GM23338 (cell line): ENCODE results near the gene SLC15A4. TPM values are rescaled to one million over a fixed set of nuclear protein-coding genes. Genes with fewer than 3 reads are reported as not detected.

Source experiments
- ATAC-seq: fragments of 200-7000 bp; cut with Tn5 transposase; 3 replicates; pipeline ENCODE4 v1.9.1; 2020
- DNase-seq: peaks from one replicate; pipeline ENCODE4 v3.0.0-alpha.2; 2015; ENCODE audit warnings: low spot score
- H2AFZ ChIP-seq: fragments of 200-600 bp; sonication (generic); 2 replicates; pipeline ENCODE4 v1.8.0; 2016; ENCODE audit warnings: antibody characterized with exemption, mild to moderate bottlenecking, moderate library complexity
- H3F3A ChIP-seq: fragments of 200-600 bp; sonication (generic); replicated peaks from 2 replicates; pipeline ENCODE4 v1.8.0; 2017; ENCODE audit warnings: antibody characterized with exemption, mixed run types, low read depth
- H3K27ac ChIP-seq: fragments of 200-600 bp; sonication (generic); 2 replicates; pipeline ENCODE4 v1.6.1; 2016; ENCODE audit warnings: low read depth
- H3K27me3 ChIP-seq: fragments of 200-600 bp; sonication (generic); 2 replicates; pipeline ENCODE4 v1.8.0; 2016; ENCODE audit warnings: mild to moderate bottlenecking, mixed run types, moderate library complexity; ENCODE audit not compliant: insufficient read depth
- H3K36me3 ChIP-seq: fragments of 200-600 bp; sonication (generic); 2 replicates; pipeline ENCODE4 v1.8.0; 2016; ENCODE audit warnings: mild to moderate bottlenecking; ENCODE audit not compliant: insufficient read depth
- H3K4me1 ChIP-seq: fragments of 200-600 bp; sonication (generic); 2 replicates; pipeline ENCODE4 v1.8.0; 2016; ENCODE audit warnings: mild to moderate bottlenecking, moderate library complexity; ENCODE audit not compliant: insufficient read depth
- H3K4me2 ChIP-seq: fragments of 200-600 bp; sonication (generic); 2 replicates; pipeline ENCODE4 v1.7.1; 2017; ENCODE audit warnings: mixed run types
- H3K4me3 ChIP-seq: fragments of 200-600 bp; sonication (generic); 2 replicates; pipeline ENCODE4 v1.6.1; 2016; ENCODE audit warnings: mixed run types
- H3K79me2 ChIP-seq: fragments of 200-600 bp; sonication (generic); replicated peaks from 2 replicates; pipeline ENCODE4 v1.8.0; 2017; ENCODE audit warnings: mild to moderate bottlenecking; ENCODE audit not compliant: insufficient read depth
- H3K9me2 ChIP-seq: fragments of 200-600 bp; sonication (generic); 2 replicates; pipeline ENCODE4 v1.8.0; 2017; ENCODE audit not compliant: insufficient read depth
- H4K20me1 ChIP-seq: fragments of 200-600 bp; sonication (generic); replicated peaks from 2 replicates; pipeline ENCODE4 v1.8.0; 2017; ENCODE audit warnings: mild to moderate bottlenecking; ENCODE audit not compliant: insufficient read depth
- H3K27ac Mint-ChIP-seq: 2 replicates; pipeline ENCODE4 v1.8.0; 2020; ENCODE audit warnings: inconsistent platforms, mild to moderate bottlenecking, moderate library complexity, mixed read lengths
- H3K27me3 Mint-ChIP-seq: 3 replicates; pipeline ENCODE4 v1.8.0; 2022; ENCODE audit warnings: low read depth, mild to moderate bottlenecking, moderate library complexity, mixed read lengths, inconsistent platforms; ENCODE audit not compliant: insufficient read depth, poor library complexity
- H3K36me3 Mint-ChIP-seq: 3 replicates; pipeline ENCODE4 v1.8.0; 2021; ENCODE audit warnings: low read depth, mild to moderate bottlenecking, inconsistent platforms, moderate library complexity, mixed read lengths
- H3K4me1 Mint-ChIP-seq: 3 replicates; pipeline ENCODE4 v1.8.0; 2020; ENCODE audit warnings: mild to moderate bottlenecking, inconsistent platforms, mixed read lengths
- H3K4me3 Mint-ChIP-seq: 3 replicates; pipeline ENCODE4 v1.8.0; 2021; ENCODE audit warnings: moderate library complexity, mild to moderate bottlenecking, inconsistent platforms, mixed read lengths
- H3K9me3 Mint-ChIP-seq: 3 replicates; pipeline ENCODE4 v1.8.0; 2020; ENCODE audit warnings: moderate library complexity, mild to moderate bottlenecking, inconsistent platforms, mixed read lengths
- CREB1 ChIP-seq: fragments of 250-450 bp; sonication (Bioruptor Pico); IDR thresholded peaks from 2 replicates; pipeline ENCODE4 v1.5.0; 2020; ENCODE audit warnings: low read depth, mild to moderate bottlenecking, moderate library complexity
- EZH2 ChIP-seq: fragments of 200-600 bp; sonication (generic); IDR thresholded peaks from one replicate; pipeline ENCODE4 v1.8.0; 2017; ENCODE audit warnings: antibody characterized with exemption, mild to moderate bottlenecking, low read depth; ENCODE audit not compliant: unreplicated experiment
- EZH2phosphoT487 ChIP-seq: fragments of 200-600 bp; sonication (generic); IDR thresholded peaks from one replicate; pipeline ENCODE4 v1.8.1; 2018; ENCODE audit warnings: antibody characterized with exemption; ENCODE audit not compliant: unreplicated experiment
- JUNB ChIP-seq: IDR thresholded peaks from one replicate; pipeline ENCODE4 v1.6.1; 2016; ENCODE audit warnings: antibody characterized with exemption; ENCODE audit not compliant: unreplicated experiment
- POLR2AphosphoS5 ChIP-seq: IDR thresholded peaks from 2 replicates; pipeline ENCODE4 v1.6.1; 2016; ENCODE audit warnings: antibody characterized with exemption, low read depth
- ZNF114 ChIP-seq: fragments of 250-450 bp; sonication (Bioruptor Pico); IDR thresholded peaks from 2 replicates; pipeline ENCODE4 v1.5.0; 2020; ENCODE audit warnings: mild to moderate bottlenecking, moderate library complexity
- polyA plus RNA-seq: library from polyadenylated mRNA; unstranded; fragments of >200 nt; fragmentation: Nextera tagmentation; extraction: Ambion mirVana; gene quantifications from 2 replicates; pipeline ENCODE4 v1.2.1, GENCODE V29; 2016
- total RNA-seq: library from RNA; depleted of rRNA; stranded (reverse); fragments of >200 nt; shearing (Covaris generic); gene quantifications from 2 replicates; pipeline ENCODE4 v1.2.3, GENCODE V29; 2014
- TF ChIP-seq, protein P1 (sequence below): IDR thresholded peaks from one replicate; pipeline ENCODE4 v1.6.1; 2018; ENCODE audit warnings: antibody characterized with exemption; ENCODE audit not compliant: unreplicated experiment
- TF ChIP-seq, protein P2 (sequence below): IDR thresholded peaks from 2 replicates; pipeline ENCODE4 v1.6.1; 2016; ENCODE audit warnings: antibody characterized with exemption
- TF ChIP-seq, protein P3 (sequence below), 2 experiments: fragments of 200-600 bp in 1 of 2; sonication (generic) in 1 of 2; conservative IDR thresholded peaks; 2 replicates each; pipeline versions ENCODE4 v1.5.1 to v1.6.1; 2016 to 2017; ENCODE audit warnings: antibody characterized with exemption in 2 of 2, low read depth in 2 of 2, mild to moderate bottlenecking in 2 of 2, moderate library complexity in 1 of 2

Gene SLC15A4
- total and polyA plus RNA-seq, 2 experiments from 2014 or later, result 7.7 to 30.3 TPM

DNA sequence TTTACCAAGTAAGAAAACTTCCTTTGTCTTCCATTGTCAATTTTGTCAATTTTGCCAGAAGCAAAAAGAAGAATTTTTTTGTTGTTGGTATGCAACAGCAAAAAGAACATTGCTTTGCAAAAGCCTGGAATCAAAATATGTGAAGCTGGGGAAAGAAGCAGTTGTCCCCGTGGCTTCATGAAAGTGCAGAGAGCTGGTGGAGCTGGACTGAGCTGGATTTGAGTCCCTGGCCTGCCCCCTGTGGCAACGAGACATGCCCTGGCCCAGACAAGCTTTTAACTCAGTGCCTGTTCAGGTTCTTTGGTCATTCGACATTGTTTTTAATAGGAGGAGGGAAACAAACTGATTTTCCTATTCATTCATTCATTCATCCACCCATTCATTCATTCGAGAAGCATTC, 70.3 kb downstream of the SLC15A4 start (continued):
- TF ChIP-seq, protein P1, sequence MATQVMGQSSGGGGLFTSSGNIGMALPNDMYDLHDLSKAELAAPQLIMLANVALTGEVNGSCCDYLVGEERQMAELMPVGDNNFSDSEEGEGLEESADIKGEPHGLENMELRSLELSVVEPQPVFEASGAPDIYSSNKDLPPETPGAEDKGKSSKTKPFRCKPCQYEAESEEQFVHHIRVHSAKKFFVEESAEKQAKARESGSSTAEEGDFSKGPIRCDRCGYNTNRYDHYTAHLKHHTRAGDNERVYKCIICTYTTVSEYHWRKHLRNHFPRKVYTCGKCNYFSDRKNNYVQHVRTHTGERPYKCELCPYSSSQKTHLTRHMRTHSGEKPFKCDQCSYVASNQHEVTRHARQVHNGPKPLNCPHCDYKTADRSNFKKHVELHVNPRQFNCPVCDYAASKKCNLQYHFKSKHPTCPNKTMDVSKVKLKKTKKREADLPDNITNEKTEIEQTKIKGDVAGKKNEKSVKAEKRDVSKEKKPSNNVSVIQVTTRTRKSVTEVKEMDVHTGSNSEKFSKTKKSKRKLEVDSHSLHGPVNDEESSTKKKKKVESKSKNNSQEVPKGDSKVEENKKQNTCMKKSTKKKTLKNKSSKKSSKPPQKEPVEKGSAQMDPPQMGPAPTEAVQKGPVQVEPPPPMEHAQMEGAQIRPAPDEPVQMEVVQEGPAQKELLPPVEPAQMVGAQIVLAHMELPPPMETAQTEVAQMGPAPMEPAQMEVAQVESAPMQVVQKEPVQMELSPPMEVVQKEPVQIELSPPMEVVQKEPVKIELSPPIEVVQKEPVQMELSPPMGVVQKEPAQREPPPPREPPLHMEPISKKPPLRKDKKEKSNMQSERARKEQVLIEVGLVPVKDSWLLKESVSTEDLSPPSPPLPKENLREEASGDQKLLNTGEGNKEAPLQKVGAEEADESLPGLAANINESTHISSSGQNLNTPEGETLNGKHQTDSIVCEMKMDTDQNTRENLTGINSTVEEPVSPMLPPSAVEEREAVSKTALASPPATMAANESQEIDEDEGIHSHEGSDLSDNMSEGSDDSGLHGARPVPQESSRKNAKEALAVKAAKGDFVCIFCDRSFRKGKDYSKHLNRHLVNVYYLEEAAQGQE, result no peak
- TF ChIP-seq JUNB (no peak), CREB1 (CRISPR knock-in tag) (no peak), EZH2 (no peak)
- TF ChIP-seq, protein P2, sequence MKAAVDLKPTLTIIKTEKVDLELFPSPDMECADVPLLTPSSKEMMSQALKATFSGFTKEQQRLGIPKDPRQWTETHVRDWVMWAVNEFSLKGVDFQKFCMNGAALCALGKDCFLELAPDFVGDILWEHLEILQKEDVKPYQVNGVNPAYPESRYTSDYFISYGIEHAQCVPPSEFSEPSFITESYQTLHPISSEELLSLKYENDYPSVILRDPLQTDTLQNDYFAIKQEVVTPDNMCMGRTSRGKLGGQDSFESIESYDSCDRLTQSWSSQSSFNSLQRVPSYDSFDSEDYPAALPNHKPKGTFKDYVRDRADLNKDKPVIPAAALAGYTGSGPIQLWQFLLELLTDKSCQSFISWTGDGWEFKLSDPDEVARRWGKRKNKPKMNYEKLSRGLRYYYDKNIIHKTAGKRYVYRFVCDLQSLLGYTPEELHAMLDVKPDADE, result no peak

DNA sequence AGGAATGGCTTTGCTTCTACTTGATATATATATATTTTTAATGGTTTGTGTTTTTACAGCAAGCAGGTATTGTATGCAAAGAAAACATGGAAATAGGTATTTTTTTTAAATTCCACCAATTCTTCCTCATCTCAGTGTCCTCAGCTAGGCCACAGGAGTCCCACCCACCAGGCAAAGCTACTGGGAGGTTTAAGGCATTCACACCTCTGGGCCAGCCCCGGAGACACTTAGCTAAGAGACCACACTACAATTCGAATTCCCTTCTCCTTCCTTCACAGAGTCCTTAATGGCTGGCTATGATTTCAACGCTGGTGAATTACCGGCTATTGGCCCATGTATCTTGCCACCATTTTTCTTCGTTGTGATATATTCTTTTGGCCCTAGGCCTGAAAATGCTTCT, 71.4 kb downstream of the SLC15A4 start:
- H3K27ac Mint-ChIP-seq, result no peak overlapping the region
- H3K36me3 ChIP-seq, result no peaks in the 10 kb centered on the region
- H3K27me3 Mint-ChIP-seq, result no peaks in the 10 kb centered on the region
- DNase-seq (no peak), ATAC-seq (no peak)
- H3K4me2 ChIP-seq, result no peak overlapping the region
- H3F3A ChIP-seq, result no peaks in the 10 kb centered on the region
- no peaks in the 10 kb centered on the region for H3K4me1 ChIP-seq
- no peak overlapping the region for H3K27ac ChIP-seq
- no peak for TF ChIP-seq JUNB
- TF ChIP-seq EZH2phosphoT487, result no peak
- no peak for TF ChIP-seq ZNF114 (CRISPR knock-in tag)
- no peaks in the 10 kb centered on the region for H3K4me1 Mint-ChIP-seq
- peaks cover 35% of the 10 kb centered on the region; the same call in 2 of the 3 replicates for H3K36me3 Mint-ChIP-seq
- no peaks in the 10 kb centered on the region for H4K20me1 ChIP-seq
- no peaks in the 10 kb centered on the region for H3K79me2 ChIP-seq
- no peaks in the 10 kb centered on the region for H3K27me3 ChIP-seq
- H3K4me3 ChIP-seq, result no peak overlapping the region
- peaks cover 96% of the 10 kb centered on the region for H3K9me3 Mint-ChIP-seq
- H3K9me2 ChIP-seq, result no peaks in the 10 kb centered on the region
- H3K4me3 Mint-ChIP-seq, result no peak overlapping the region
- H2AFZ ChIP-seq, result no peak overlapping the region

DNA sequence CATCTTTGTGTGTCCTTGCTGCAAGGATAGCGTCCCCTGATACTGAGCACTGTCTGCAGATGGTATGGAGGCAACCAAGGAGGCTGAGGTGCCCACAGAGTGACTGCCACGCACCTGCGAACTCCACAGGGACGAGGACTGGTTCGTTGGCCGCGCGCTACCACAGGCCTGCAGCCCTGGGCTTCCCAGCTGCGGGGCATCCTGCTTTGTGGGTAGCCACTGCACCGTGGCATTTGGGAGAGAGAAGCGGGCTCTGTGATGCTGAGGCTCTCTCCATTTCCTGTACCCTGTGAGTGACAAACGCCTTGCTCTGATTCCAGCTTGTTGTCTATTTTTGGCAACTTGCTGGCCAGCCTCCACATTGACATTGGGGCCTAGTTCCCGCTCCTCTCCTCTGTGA, 76.3 kb downstream of the SLC15A4 start:
- Histone ChIP-seq H3K79me2 (no peaks in the 10 kb centered on the region), H3K4me1 (no peaks in the 10 kb centered on the region), H3K27me3 (no peaks in the 10 kb centered on the region), H3K9me2 (no peaks in the 10 kb centered on the region), H3K36me3 (no peaks in the 10 kb centered on the region; the same call in 1 of the 2 replicates), H3K4me2 (no peak overlapping the region), H4K20me1 (no peaks in the 10 kb centered on the region), H2AFZ (no peak overlapping the region), H3F3A (no peaks in the 10 kb centered on the region), H3K27ac (no peak overlapping the region), H3K4me3 (no peak overlapping the region)
- Mint-ChIP-seq H3K27me3 (no peaks in the 10 kb centered on the region), H3K27ac (no peak overlapping the region), H3K4me3 (no peak overlapping the region), H3K4me1 (no peaks in the 10 kb centered on the region), H3K36me3 (peaks cover 32% of the 10 kb centered on the region), H3K9me3 (peaks cover 94% of the 10 kb centered on the region)
- DNase-seq, result no peak
- TF ChIP-seq POLR2AphosphoS5, result no peak
- TF ChIP-seq, protein P3, sequence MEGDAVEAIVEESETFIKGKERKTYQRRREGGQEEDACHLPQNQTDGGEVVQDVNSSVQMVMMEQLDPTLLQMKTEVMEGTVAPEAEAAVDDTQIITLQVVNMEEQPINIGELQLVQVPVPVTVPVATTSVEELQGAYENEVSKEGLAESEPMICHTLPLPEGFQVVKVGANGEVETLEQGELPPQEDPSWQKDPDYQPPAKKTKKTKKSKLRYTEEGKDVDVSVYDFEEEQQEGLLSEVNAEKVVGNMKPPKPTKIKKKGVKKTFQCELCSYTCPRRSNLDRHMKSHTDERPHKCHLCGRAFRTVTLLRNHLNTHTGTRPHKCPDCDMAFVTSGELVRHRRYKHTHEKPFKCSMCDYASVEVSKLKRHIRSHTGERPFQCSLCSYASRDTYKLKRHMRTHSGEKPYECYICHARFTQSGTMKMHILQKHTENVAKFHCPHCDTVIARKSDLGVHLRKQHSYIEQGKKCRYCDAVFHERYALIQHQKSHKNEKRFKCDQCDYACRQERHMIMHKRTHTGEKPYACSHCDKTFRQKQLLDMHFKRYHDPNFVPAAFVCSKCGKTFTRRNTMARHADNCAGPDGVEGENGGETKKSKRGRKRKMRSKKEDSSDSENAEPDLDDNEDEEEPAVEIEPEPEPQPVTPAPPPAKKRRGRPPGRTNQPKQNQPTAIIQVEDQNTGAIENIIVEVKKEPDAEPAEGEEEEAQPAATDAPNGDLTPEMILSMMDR (conservative IDR thresholded peaks at IDR 0.05; ENCODE audit: low read depth in 2 of 2), result no peak
- no peak for TF ChIP-seq ZNF114 (CRISPR knock-in tag)
- TF ChIP-seq JUNB, result no peak
- ATAC-seq, result no peak
